SHP77 treated with DMSO at 0.1 percent for 48 hours (cell line): Measurements from ENCODE around the gene B9D1.

Experiments used
- DNase-seq: peaks from one replicate; lab custom pipeline; 2025; lab: John Stamatoyannopoulos, UW

The B9D1 gene

DNA sequence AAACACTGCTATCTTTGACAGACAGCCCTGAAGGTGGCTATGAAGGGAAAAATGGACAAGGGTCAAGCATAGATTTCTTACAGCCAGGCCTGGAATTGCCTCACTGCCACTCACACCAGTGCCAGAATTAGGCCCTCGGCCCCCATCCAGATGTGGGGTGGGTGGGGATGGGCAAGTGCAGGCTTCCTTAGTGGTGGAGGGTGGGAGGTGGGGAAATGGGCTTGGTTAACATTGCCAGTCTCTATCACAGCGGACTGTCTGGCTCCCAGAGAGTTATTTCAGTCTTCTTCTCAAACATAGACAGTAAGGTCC is 24.9 kb downstream of the B9D1 start:
- DNase-seq: no peak

- no peak for DNase-seq
These were observed 25.4 kb downstream of the B9D1 start for GRCh38 chr17:19336938-19337711.

DNA sequence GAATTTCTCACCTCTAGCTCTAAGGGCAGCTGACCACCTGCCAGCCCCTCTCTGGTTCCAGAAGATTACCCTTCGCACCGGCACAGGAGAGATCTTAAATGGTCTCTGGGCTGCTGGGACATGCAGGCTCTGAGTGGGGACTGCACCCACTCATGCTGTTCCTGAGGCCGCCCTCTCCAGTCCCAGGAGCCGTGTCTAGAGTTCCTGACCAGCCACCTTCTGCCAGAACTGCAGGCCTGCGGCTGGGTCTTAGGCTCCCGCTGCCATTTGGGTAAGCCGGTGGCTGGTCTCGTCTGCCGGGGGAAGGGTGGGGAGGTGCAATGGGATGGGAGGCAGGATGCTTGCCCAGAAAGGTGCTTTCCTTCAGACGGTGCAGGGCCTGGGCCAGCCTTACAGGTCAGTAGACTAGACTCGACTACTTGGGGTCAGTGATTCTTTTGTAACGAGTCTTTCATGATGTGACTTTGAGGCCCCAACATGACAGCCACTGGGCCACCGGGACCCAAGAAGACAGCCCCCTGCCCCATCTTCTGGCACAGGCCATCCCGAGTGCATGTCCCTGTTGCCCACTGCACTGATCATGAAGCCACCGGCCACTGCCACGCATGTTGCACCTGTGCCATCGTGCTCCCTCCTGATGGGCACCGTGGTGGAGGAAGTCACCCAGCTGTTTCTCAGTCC is 26.4 kb downstream of the B9D1 start:
- DNase-seq: no peak

- DNase-seq: no peak
These were observed 28.2 kb downstream of the B9D1 start for GRCh38 chr17:19334331-19334730.

GRCh38 chr17:19333736-19334290 is 28.7 kb downstream of the B9D1 start:
- DNase-seq: no peak

GRCh38 chr17:19333132-19333440 is 29.4 kb downstream of the B9D1 start:
- DNase-seq: no peak

GRCh38 chr17:19332371-19333131 is 30.0 kb downstream of the B9D1 start:
- no peak for DNase-seq

DNA sequence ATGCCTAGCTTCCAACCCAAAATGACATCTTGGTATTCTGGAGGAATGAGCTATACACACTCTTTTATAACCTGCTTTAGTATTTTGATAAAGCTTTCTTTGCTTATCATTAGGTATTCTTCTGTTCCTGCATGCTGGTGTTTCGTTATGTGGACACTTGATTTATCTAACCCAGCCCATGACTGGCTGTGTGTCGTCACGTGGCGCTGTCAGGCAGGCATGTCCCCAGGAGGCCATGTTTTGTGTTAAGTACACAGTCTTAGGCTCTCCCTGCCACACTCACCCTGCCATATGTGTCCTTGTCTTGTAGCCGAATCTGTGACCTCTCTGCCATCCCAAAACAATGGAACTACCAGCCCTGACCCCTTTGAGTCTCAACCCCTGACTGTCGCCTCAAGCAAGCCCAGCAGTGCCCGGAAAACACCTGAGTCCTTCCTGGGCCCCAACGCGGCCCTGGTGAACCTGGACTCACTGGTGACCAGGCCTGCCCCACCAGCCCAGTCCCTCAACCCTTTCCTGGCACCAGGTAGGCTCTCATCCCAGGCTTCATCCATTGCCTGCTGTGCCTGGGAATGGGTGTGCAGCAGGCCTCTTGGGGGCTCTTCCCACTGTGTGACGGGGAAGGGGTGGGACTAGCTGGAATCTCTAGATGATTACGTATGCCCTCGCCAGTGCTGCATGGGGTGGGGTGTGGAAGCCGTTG is 30.8 kb downstream of the B9D1 start:
- no peak for DNase-seq

DNA sequence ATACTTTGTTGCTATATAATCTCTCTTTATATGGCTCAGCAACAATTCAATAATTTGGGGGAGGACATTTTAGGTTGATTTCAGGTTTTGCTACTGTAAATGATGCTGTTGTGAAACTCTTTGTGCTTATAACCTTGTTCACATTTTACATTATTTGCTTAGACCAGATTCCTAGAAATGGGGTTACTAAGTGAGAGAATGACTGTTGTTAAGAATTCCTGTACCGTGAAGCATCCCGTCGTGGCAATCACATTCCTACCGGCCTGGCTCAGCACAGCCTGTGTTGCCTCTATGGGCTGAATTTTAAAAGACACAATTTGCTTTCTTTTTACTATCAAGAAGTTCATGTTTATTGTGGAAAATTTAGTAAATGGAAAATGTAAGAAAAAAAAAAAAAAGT is 31.4 kb downstream of the B9D1 start:
- DNase-seq: no peak

DNA sequence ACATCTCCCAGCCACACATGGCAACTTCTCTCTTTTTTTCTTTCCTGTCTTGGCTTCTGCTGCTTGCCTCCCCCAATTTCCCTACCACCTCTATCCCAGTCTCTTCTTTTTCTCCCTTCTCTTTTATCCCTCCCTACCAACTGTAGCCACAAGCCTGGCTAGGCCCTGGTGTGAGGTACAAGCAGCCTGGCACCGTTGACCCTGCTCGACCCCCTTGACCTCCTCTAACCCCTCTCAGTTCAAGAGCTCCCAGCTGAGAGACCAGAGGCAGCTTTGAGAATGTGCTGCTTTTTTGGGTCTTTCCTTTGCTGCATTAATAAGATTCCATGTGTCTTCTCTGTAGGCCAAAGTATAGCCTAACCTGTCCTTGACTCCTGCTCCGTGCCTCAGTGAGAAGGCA is 32.3 kb downstream of the B9D1 start:
- no peak for DNase-seq

DNA sequence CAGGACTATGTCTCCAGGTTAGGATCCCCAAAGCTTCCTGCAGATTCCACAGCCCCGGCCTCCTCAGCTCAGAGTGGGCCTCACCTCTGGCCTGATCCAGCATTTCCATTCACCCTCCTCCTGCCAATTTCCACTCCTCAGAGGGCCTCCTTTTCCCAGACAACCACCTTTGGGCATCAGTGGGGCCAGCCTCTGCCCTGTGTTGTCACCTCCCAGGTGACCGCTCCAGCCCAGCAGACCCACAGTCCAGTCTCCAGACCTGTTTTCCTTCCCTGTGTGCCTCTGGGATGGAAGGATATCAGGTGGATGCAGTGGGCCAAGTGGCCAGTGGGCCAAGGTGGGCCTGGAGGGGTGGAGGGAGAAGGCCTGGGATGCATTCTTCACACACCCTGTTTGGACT is 32.7 kb downstream of the B9D1 start:
- DNase-seq: no peak

DNA sequence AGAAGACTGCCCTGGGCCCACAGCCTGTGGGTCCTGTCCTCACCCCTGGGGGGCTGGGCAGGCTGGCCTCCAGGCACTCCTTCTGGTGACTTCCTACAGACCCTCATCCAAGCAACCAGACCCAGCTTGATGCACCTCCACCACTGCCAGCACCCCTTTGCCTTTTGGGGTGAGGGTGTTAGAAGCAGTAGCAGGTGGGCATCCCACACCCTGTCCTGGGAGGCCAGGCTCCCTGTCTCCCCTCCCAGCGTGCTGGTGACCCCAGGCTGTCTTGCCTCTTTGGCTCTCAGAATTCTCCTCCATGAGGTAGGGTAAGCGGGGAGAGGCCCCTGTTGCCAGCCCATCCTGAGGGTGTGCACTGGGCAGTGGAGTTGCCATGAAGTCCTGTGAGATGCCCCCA is 33.4 kb downstream of the B9D1 start:
- DNase-seq: no peak

GRCh38 chr17:19328441-19329061 is 34.0 kb downstream of the B9D1 start:
- DNase-seq: no peak

DNA sequence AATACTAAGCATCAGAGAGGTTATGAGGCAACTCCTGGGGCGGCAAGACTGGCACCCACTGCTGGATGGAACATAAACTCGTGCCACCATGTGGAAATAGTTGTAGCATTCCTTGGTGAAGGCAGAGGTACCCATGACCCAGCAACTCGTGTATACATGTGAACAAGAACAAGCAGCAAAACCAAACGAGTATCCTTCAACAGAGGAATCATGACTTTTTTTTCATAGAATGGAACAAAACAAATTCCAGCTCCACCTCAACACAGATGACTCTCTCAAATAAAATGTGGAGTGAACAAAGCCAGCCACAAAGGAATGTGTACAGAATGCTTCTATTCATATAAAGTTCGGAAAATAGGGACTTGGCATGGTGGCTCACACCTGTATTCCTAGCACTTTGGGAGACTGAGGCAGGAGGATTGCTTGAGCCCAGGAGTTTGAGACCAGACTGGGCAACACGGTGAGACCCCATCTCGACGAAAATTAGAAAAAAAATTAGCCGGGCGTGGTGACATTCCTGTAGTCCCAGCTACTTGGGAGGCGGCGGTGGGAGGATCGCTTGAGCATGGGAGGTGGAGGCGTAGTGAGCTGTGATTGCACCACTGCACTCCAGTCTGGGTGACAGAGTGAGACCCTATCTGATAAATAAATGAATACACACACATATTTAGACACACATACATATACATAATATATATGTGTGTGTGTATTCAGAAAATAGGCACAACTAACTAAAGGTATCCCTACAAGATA is 35.3 kb downstream of the B9D1 start:
- DNase-seq: no peak

GRCh38 chr17:19325542-19325941 is 37.0 kb downstream of the B9D1 start:
- no peak for DNase-seq

- DNase-seq: no peak
These were observed 39.7 kb downstream of the B9D1 start for GRCh38 chr17:19322861-19323260.

GRCh38 chr17:19322129-19322505 is 40.4 kb downstream of the B9D1 start:
- no peak for DNase-seq

- DNase-seq: no peak
These were observed 40.9 kb downstream of the B9D1 start for GRCh38 chr17:19321481-19322128.

GRCh38 chr17:19320876-19321275 is 41.6 kb downstream of the B9D1 start:
- no peak for DNase-seq

DNA sequence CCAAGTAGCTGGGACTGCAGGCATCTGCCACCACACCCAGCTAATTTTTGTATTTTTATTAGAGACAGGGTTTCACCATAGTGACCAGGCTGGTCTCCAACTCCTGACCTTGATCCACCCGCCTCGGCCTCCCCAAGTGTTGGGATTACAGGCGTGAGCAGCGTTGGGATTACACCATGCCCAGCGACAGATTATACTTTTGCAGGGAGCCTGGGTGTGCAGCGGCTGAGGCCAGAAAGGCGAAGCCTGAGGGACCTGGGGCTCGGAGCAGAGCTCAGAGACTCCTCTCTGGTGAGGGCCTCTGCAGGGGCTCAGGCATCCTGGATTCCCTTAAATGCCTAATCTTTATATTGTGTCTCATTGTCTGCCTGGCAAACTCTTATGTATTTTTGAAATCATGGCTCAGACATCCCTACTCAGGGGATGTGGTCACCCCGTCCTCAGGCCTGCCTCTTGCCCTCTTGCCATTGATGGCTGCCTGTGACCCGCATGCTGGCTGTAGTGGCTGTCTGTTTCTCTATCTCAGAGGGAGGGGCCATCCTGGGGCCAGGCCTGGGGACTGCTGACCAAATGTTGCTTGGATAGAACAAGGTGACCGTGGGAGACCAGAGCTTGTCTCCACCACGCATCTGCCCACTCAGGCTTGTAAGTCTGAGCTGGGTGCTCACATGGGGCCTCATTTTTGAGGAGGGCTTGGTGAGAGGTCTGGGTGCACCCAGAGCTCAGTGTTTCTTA is 42.6 kb downstream of the B9D1 start:
- DNase-seq: no peak
